H9 (cell line): ENCODE data around the gene VNN1. TPM values are rescaled to one million over a fixed set of nuclear protein-coding genes. Genes with fewer than 3 reads are reported as not detected.
A peak's percentile ranks its signal among the peaks of the same experiment; 100 is the strongest.

Experiments used
- DNase-seq: peaks from one replicate; pipeline ENCODE4 v3.0.0-alpha.2; 2017
- H2AFZ ChIP-seq: one replicate; pipeline ENCODE4 v1.6.1; 2013; ENCODE audit warnings: mild to moderate bottlenecking, low read length, control low read depth, moderate library complexity
- H2AK5ac ChIP-seq: 2 replicates; pipeline ENCODE4 v1.6.1; 2013; ENCODE audit warnings: low read length, control low read depth, mixed read lengths; ENCODE audit not compliant: insufficient read length
- H2BK120ac ChIP-seq: one replicate; pipeline ENCODE4 v1.6.1; 2013; ENCODE audit warnings: low read depth, mild to moderate bottlenecking, low read length, control low read depth, inconsistent platforms; ENCODE audit not compliant: poor library complexity, severe bottlenecking
- H2BK12ac ChIP-seq: 2 replicates; pipeline ENCODE4 v1.6.1; 2013; ENCODE audit warnings: low read length, control low read depth, mixed read lengths, low read depth; ENCODE audit not compliant: insufficient read length
- H2BK15ac ChIP-seq: 2 replicates; pipeline ENCODE4 v1.6.1; 2013; ENCODE audit warnings: low read depth, low read length, control low read depth
- H2BK20ac ChIP-seq: one replicate; pipeline ENCODE4 v1.6.1; 2013; ENCODE audit warnings: low read depth, mild to moderate bottlenecking, low read length, control low read depth, inconsistent platforms; ENCODE audit not compliant: poor library complexity, severe bottlenecking
- H2BK5ac ChIP-seq: 2 replicates; pipeline ENCODE4 v1.6.1; 2013; ENCODE audit warnings: low read length, control low read depth, mixed read lengths; ENCODE audit not compliant: insufficient read length
- H3K14ac ChIP-seq: 2 replicates; pipeline ENCODE4 v1.6.1; 2013; ENCODE audit warnings: low read length, control low read depth; ENCODE audit not compliant: insufficient read depth
- H3K18ac ChIP-seq: 2 replicates; pipeline ENCODE4 v1.6.1; 2013; ENCODE audit warnings: low read depth, mild to moderate bottlenecking, mixed read lengths, low read length, control low read depth; ENCODE audit not compliant: insufficient read length
- H3K23ac ChIP-seq: 2 replicates; pipeline ENCODE4 v1.6.1; 2013; ENCODE audit warnings: low read length, control low read depth, mixed read lengths, low read depth; ENCODE audit not compliant: insufficient read length
- H3K23me2 ChIP-seq: 2 replicates; pipeline ENCODE4 v1.6.1; 2013; ENCODE audit warnings: low read depth, mild to moderate bottlenecking, mixed read lengths, low read length, control low read depth; ENCODE audit not compliant: insufficient read length, poor library complexity, severe bottlenecking
- H3K27ac ChIP-seq: 2 replicates; pipeline ENCODE4 v1.5.1; 2013; ENCODE audit warnings: low read length, control low read depth, mixed read lengths, low read depth; ENCODE audit not compliant: insufficient read length
- H3K27me3 ChIP-seq: 2 replicates; pipeline ENCODE4 v1.6.1; 2013; ENCODE audit warnings: low read length, control low read depth, inconsistent platforms; ENCODE audit not compliant: insufficient read depth
- H3K4ac ChIP-seq: 2 replicates; pipeline ENCODE4 v1.6.1; 2013; ENCODE audit warnings: low read depth, mild to moderate bottlenecking, control low read depth, inconsistent platforms, low read length, moderate library complexity
- H3K4me1 ChIP-seq: 2 replicates; pipeline ENCODE4 v1.6.1; 2013; ENCODE audit warnings: low read length, control low read depth, inconsistent platforms; ENCODE audit not compliant: insufficient read depth
- H3K4me2 ChIP-seq: 2 replicates; pipeline ENCODE4 v1.6.1; 2013; ENCODE audit warnings: low read length, control low read depth, mixed read lengths; ENCODE audit not compliant: insufficient read length, insufficient read depth
- H3K56ac ChIP-seq: 2 replicates; pipeline ENCODE4 v1.6.1; 2013; ENCODE audit warnings: low read depth, mild to moderate bottlenecking, mixed read lengths, low read length, control low read depth; ENCODE audit not compliant: insufficient read length
- H3K79me1 ChIP-seq: 2 replicates; pipeline ENCODE4 v1.6.1; 2013; ENCODE audit warnings: low read depth, mild to moderate bottlenecking, moderate library complexity, low read length, control low read depth, inconsistent platforms; ENCODE audit not compliant: insufficient read depth, poor library complexity, severe bottlenecking
- H3K79me2 ChIP-seq: 2 replicates; pipeline ENCODE4 v1.6.1; 2013; ENCODE audit warnings: low read length, control low read depth, inconsistent platforms; ENCODE audit not compliant: insufficient read depth
- H3K9ac ChIP-seq: 2 replicates; pipeline ENCODE4 v1.6.1; 2013; ENCODE audit warnings: low read length, control low read depth, mixed read lengths; ENCODE audit not compliant: insufficient read length; ENCODE audit errors: extremely low read depth
- H3K9me3 ChIP-seq: one replicate; pipeline ENCODE4 v1.6.1; 2013; ENCODE audit warnings: low read depth, low read length, inconsistent platforms; ENCODE audit not compliant: control insufficient read depth
- H3T11ph ChIP-seq: one replicate; pipeline ENCODE4 v1.6.1; 2013; ENCODE audit warnings: mild to moderate bottlenecking, low read length, control low read depth, inconsistent platforms
- H4K20me1 ChIP-seq: one replicate; pipeline ENCODE4 v1.6.1; 2013; ENCODE audit not compliant: control insufficient read depth, insufficient read length, insufficient read depth
- H4K5ac ChIP-seq: 2 replicates; pipeline ENCODE4 v1.6.1; 2013; ENCODE audit warnings: low read depth, mild to moderate bottlenecking, mixed read lengths, low read length, control low read depth; ENCODE audit not compliant: insufficient read length
- H4K8ac ChIP-seq: replicated peaks from 2 replicates; pipeline ENCODE4 v1.6.1; 2013; ENCODE audit warnings: low read length, control low read depth, mixed read lengths, low read depth; ENCODE audit not compliant: insufficient read length
- H4K91ac ChIP-seq: 2 replicates; pipeline ENCODE4 v1.6.1; 2013; ENCODE audit warnings: low read depth, mild to moderate bottlenecking, moderate library complexity, mixed read lengths, low read length, control low read depth; ENCODE audit not compliant: insufficient read length
- H3K27ac Mint-ChIP-seq, 3 experiments: 2 replicates in 2 of 3; 3 replicates in 1 of 3; pipeline ENCODE4 v1.8.0; 2020 to 2021; ENCODE audit warnings: mixed read lengths in 3 of 3, mild to moderate bottlenecking in 1 of 3, moderate library complexity in 1 of 3
- H3K27me3 Mint-ChIP-seq: 2 replicates; pipeline ENCODE4 v1.8.0; 2021; ENCODE audit warnings: low read depth, mild to moderate bottlenecking, moderate library complexity, mixed read lengths
- H3K36me3 Mint-ChIP-seq, 3 experiments: 2 replicates in 2 of 3; 3 replicates in 1 of 3; pipeline ENCODE4 v1.8.0; 2020 to 2021; ENCODE audit warnings: low read depth in 3 of 3, mixed read lengths in 3 of 3; ENCODE audit not compliant: insufficient read depth in 1 of 3
- H3K4me1 Mint-ChIP-seq, 2 experiments: 2 replicates each; pipeline ENCODE4 v1.8.0; 2020; ENCODE audit warnings: mixed read lengths in 2 of 2
- H3K4me3 Mint-ChIP-seq, 2 experiments: 2 replicates in 1 of 2; 3 replicates in 1 of 2; pipeline ENCODE4 v1.8.0; 2020 to 2021; ENCODE audit warnings: mild to moderate bottlenecking in 2 of 2, mixed read lengths in 2 of 2, moderate library complexity in 1 of 2
- H3K9me3 Mint-ChIP-seq, 2 experiments: 2 replicates in 1 of 2; 3 replicates in 1 of 2; pipeline ENCODE4 v1.8.0; 2020; ENCODE audit warnings: mild to moderate bottlenecking in 2 of 2, mixed read lengths in 2 of 2, moderate library complexity in 1 of 2
- WGBS: extraction: QIAGEN DNeasy Blood & Tissue Kit; methylation state at CpG from one replicate; pipeline ENCODE4 v1.1.7; 2013; ENCODE audit warnings: missing lambda C conversion rate, low lambda C conversion rate, mixed read lengths; ENCODE audit not compliant: insufficient read length; ENCODE audit errors: extremely low coverage; 5-methylcytosine and 5-hydroxymethylcytosine counted together
- total RNA-seq: library from RNA; stranded (reverse); gene quantifications from 2 replicates; pipeline ENCODE4 v1.2.1, GENCODE V29; 2021
- TF ChIP-seq, protein P1 (sequence below): fragments of 200-600 bp; sonication (generic); conservative IDR thresholded peaks from 3 replicates; pipeline ENCODE4 v1.8.0; 2021; ENCODE audit warnings: antibody characterized with exemption, mild to moderate bottlenecking

The VNN1 gene
- total RNA-seq, 1 experiment from 2014 or later: not detected

DNA sequence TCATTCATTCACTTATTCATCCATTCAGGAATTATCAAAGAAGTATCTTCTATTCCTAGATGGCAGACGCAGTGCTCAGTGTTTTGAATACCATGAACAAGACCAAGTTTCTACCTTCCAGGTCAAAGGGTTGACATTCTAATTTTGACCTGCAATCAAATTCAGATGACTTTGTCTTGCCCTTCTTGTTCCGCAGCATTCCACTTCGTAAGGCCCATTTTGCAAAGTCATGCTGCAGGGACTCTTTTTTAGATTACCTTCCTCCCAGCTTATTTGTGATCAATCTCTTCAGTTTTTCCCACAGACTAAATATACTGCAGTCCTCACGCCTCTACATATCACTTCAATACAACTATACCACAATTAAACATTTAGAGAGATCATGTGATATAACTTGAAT is 47.7 kb downstream of the VNN1 start:
- DNase-seq: no peak
- no peak overlapping the region for H3K9ac ChIP-seq
- H3K56ac ChIP-seq: no peak overlapping the region
- Mint-ChIP-seq H3K27ac (peak overlapping the region in 2 of 3 experiments; percentile 17 to 32; a peak in 4 of 7 replicates), H3K36me3 (peaks cover 0 to 18% (median 5%) of the 10 kb centered on the region in 3 experiments; a peak in 5 of 7 replicates), H3K4me3 (no peak overlapping the region), H3K27me3 (no peaks in the 10 kb centered on the region), H3K4me1 (peaks cover 17 to 22% of the 10 kb centered on the region in 2 experiments), H3K9me3 (peaks cover 8 to 10% of the 10 kb centered on the region in 2 experiments; a peak in 4 of 5 replicates)
- H3K27me3 ChIP-seq: no peaks in the 10 kb centered on the region
- H3K18ac ChIP-seq: no peak overlapping the region
- H2BK120ac ChIP-seq: no peak overlapping the region
- H3K14ac ChIP-seq: no peak overlapping the region
- no peak overlapping the region for H3K27ac ChIP-seq
- no peaks in the 10 kb centered on the region for H4K20me1 ChIP-seq
- H4K5ac ChIP-seq: no peak overlapping the region
- no peak overlapping the region for H3T11ph ChIP-seq
- 100% methylated on average over 1 of the region's 4 CpGs for WGBS
- no peaks in the 10 kb centered on the region for H3K79me1 ChIP-seq
- no peak overlapping the region for H2AK5ac ChIP-seq
- H2BK20ac ChIP-seq: no peak overlapping the region
- no peak overlapping the region for H4K91ac ChIP-seq
- H2BK15ac ChIP-seq: no peak overlapping the region
- H2AFZ ChIP-seq: no peak overlapping the region
- no peak overlapping the region for H3K4ac ChIP-seq
- no peak overlapping the region for H4K8ac ChIP-seq
- H3K23me2 ChIP-seq: no peaks in the 10 kb centered on the region
- H2BK12ac ChIP-seq: no peak overlapping the region
- no peak overlapping the region for H3K23ac ChIP-seq
- TF ChIP-seq, protein P1, sequence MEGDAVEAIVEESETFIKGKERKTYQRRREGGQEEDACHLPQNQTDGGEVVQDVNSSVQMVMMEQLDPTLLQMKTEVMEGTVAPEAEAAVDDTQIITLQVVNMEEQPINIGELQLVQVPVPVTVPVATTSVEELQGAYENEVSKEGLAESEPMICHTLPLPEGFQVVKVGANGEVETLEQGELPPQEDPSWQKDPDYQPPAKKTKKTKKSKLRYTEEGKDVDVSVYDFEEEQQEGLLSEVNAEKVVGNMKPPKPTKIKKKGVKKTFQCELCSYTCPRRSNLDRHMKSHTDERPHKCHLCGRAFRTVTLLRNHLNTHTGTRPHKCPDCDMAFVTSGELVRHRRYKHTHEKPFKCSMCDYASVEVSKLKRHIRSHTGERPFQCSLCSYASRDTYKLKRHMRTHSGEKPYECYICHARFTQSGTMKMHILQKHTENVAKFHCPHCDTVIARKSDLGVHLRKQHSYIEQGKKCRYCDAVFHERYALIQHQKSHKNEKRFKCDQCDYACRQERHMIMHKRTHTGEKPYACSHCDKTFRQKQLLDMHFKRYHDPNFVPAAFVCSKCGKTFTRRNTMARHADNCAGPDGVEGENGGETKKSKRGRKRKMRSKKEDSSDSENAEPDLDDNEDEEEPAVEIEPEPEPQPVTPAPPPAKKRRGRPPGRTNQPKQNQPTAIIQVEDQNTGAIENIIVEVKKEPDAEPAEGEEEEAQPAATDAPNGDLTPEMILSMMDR: no peak
- H2BK5ac ChIP-seq: no peak overlapping the region
- no peaks in the 10 kb centered on the region; the same call in 1 of the 2 replicates for H3K4me1 ChIP-seq
- H3K9me3 ChIP-seq: no peaks in the 10 kb centered on the region
- H3K4me2 ChIP-seq: no peak overlapping the region
- no peaks in the 10 kb centered on the region for H3K79me2 ChIP-seq
